Cerebellar cortex (tissue), 1 donor: ENCODE measurements around the gene TMEM167B.
"Not testable (repeated sequence)": the region's sequence is repeated elsewhere in the genome, so short reads cannot be mapped to it uniquely, and the experiment has no call there.

Source experiments
- DNase-seq: peaks from one replicate; pipeline ENCODE4 v3.0.0-alpha.2; 2015; ENCODE audit warnings: low spot score

Gene TMEM167B

DNA sequence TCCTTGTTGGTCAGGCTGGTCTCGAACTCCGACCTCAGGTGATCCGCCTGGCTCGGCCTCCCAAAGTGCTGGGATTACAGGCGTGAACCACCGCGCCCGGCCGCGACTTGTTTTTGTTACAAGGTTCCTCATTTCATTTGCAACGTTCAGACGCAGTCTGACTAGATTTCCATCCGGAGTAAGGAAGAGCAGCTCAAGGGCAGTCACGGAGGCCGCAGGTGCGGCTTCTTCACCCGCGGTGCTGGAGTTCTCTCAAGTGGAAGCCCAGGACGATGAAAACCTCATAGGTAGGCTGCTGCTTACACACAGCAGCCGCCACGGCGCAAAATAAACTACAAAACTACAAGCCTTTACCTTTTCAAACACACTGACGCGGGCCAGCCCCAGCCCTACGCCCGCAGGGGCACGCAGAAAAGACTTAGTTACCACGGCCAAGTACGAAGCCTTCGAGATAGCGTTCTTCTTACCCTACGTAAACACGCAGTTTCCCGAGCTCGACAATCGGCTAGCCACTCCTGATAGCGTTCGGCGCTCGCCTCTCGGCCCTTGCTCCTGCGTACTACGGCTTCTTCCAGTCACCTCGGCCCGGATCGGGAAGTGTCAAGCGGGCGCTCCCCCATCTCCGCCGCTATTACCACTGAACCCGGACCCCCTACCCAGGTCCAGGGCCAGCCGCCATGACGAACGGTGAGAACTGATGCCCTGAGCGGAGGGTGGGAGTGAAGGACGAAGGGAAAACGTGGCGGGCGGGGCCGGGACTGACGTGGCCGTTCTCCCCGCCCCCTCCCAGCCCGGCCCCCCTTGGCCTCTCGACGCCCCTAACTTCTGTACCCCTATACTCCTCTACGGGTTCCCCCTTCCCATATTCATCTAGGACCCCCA, at the start of gene TMEM167B:
TSS of gene TMEM167B (plus strand) at position 569 of the 882 bp plus-strand sequence. CDS start at position 678, 109 bp downstream.
- peak; percentile 97 for DNase-seq

DNA sequence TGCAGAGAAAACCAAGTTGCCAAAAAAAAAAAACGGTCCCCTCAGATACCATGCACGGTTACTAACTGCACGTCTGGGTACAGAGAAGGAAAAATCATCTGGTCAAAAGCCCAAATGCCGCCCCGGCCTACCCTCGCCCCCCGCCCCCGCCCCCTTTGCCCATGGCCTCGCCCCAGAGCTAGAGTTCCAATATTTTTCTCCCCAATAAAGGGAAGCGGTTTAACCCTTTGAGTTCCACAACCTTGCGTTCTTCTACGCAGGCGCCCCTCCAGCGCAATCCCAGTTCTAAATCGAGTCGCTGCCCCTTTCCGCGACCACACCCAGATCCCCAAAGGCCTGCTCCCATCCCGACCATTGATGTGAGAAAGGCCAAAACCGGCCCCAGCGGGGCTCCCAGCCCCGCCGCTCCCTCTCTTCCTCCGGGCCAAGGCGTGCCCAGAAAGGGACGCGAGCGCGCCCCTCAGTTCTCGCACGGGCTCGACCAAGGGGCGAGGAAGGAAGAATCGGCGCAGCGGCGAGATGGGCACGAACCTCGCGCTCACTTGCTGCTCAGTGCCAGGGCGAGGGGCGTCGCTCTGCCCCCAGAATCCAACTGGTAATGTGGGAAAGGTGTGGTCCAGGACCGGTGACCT, 49.5 kb upstream of the TMEM167B start:
- DNase-seq: peak; percentile 43

DNA sequence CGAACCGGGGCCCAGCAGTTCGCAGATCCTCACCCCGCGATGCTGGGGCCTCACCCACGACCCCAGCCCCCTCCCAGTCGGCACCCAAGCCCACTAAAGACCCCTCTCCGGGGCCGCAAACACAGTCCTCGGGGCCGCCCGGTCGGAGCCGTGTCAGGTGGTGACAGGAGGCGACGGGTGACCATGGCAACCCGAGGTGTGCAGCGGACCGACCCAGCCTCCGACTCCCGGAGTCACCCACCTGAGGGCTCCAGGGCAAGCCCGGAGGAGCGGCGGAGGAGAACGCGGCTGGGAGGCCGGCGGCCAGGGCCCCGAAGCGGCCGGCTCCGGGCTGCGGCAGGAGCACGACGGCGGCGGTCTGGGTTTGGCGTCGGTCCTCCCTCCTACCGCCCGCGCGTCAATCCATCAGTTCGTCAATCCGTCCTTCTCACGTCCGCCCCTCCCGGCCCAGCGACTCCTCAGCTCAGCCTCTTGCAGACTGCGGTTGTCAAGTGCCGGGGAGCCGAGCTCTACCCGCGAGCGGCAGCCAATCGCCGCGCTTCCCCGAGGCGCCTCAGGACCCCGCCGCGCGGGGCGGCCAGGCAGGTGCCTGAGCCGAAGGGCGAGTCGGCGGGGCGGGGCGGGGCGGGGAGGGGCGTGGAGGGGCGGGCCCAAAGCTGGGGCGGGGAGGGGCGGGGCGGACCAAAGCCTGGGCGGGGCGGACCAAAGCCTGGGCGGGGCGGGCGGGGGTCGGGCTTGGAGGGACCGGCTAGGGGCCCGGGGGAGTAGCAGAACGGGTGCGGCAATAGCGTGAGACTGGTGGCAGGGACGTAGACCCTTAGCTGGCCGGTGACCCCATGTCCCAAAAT, 48.7 kb upstream of the TMEM167B start, which contains the start of gene WDR47:
TSS of gene WDR47 (minus strand) at position 482 of the 848 bp plus-strand sequence. CDS start 18,590 bp downstream, outside the sequence.
- peak; percentile 97 for DNase-seq

DNA sequence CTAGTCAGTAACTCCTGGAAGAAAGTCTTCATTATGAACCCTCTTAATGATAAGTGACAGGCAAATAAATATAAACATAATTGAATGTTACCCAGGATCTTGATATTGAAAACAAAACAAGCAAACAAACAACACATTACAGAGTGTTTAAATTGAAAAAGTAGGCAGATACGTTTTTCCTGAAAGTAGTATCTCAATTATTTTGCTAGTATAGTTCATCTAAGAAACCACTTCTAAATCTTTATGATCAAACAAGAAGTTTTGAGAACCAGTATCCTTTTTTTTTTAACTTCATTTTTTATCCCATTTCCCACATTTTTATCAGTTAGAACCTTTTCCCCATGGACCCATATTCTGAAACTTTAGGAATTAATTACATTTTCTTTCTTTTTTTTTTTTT, 45.0 kb upstream of the TMEM167B start:
- DNase-seq: no peak

DNA sequence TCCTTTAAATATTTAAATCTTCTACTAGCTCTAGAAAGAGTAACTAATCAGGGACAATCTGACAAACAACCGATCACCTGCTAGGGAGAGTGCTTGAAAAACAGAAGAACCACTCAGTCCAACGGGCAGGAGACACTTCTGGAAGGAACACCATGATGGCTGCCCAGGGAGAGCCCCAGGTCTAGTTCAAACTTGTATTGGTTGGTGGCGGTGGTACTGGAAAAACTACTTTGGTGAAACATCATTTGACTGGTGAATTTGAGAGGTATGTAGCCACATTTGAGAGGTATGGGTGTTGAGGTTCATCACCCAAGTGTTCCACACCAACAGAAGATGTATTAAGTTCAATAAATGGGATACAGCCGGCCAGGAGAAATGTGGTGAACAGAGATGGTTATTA, 43.9 kb upstream of the TMEM167B start:
- no peak for DNase-seq

DNA sequence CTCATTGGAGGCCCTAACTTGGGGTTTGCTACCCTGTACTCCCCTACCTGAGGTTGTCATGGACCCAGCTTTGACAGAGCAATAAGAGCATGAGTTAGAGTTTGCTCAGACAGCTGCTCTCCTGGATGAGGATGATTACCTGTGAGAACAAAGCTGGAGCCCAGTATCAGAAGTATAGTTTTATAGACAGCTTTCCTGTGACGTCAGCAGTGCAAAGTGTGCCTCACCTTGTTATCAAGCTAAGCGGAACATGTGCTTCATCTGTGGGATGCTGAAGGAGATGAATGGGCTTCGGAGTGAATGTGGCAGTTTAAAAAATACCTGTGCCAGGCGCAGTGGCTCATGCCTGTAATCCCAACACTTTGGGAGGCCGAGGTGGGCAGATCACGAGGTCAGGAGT, 43.2 kb upstream of the TMEM167B start:
- no peak for DNase-seq

DNA sequence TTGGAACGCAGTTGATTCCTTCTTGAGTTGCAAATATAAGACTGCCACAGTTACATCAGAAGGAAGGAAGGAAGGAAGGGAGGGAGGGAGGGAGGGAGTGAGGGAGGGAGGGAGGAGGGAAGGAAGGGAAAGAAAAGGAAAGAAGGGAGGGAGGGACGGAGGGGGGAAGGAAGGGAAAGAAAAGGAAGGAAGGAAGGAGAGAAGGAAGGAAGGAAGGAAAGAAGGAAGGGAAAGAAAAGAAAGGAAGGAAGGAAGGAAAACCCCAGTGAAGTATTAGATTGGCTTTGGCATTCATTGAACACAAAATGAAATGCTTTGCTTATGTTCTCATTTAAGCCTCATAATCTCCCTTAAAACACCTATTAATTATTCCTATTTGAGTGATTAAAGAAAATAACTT, 42.2 kb upstream of the TMEM167B start:
- no peak for DNase-seq

DNA sequence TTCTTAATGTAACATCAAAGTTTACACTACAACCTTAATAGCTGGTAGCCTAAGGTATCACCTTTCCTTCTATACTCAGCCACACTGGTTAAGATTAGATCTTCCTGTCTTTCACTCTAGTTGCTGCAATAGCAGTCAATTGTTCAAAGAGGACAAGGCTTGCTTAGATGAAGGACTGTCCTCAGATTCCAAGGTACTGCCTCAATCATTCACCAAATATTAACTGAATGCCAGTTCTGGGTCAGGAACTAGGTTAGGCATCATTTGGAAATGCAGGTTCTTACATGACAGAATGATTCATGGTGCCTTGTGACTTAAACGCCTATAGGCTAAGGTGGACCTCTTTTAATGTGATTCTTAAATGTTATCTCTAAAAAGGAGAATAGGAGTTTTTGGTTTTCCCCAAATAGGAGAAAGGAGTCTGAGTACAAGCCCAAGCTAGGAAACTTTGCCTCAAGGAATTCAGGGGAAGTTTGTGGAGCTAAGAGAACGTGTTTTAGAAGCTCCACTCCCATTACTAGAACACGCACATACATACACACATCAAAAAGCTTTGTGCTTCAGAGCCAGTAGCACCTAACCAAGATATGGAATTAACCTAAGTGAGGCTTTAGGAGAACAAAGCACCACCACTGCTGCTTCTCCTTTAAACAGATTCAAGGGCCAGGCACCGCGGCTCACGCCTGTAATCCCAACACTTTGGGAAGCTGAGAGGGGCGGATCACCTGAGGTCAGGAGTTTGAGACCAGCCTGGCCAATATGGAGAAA, 40.2 kb upstream of the TMEM167B start:
- no peak for DNase-seq

DNA sequence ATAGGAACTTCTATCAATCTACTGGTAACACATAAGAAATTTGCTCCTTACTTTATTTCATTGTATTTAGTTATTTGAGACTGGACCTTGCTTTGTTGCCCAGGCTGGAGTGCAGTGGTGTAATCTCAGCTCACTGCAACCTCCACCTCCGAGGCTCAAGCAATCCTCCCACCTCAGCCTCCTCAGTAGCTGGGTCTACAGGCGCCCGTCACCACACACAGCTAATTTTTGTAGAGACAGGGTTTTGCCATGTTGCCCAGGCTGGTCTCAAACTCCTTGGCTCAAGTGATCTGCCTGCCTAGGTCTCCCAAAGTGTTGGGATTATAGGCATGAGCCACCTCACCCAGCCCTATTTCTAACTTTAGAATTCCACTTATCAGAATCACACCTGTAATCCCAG, 38.4 kb upstream of the TMEM167B start:
- DNase-seq: not testable (repeated sequence)

DNA sequence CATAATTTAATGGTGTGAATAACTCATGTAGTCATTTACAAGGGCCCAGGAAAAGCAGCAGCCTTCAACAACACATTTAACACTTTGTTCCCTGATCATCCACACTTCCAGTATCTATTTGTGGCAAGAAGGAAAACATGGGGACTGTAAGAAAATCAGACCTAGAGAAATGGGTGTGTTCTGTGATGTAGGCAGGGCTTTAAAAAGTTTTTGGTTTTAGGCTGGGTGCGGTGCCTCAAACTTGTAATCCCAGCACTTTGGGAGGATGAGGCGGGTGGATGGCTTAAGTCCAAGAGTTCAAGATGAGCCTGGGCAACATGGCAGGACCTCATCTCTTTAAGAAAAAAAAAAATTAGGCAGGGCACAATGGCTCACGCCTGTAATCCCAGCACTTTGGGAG, 34.5 kb upstream of the TMEM167B start:
- DNase-seq: no peak

DNA sequence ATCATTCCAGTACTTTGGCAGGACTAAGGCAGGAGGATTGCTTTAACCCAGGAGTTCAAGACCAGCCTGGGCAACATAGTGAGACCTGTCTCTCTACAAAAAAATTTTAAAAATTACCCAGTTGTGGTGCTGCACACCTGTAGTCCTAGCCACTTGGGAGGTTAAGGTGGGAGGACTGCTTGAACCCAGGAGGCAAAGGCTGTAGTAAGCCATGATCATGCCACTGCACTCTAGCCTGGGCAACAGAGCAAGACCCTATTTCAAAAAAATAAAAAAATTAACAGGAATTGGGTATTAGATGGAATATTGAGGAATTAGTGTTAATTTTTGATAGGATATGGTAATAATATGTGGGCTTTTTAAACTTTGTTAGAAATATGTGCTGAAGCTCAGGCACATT, 31.5 kb upstream of the TMEM167B start:
- DNase-seq: no peak

DNA sequence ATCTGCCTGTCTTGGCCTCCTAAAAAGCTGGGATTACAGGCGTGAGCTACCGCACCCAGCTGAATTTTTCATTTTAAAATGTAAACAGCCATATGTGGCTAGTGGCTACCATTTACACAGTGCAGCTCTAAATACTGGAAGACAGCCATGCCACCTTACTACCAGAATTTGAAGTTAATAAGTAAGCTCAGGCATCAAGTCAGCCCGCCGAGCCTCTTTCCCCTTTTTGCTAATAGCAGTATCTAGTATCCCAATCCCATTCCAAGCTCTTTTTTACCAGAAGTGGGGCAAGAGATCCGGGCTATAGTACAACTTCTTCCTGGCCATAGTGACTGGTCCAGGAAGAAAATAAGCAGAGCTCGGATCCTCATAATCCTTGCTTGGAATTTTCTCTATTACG, 29.9 kb upstream of the TMEM167B start:
- no peak for DNase-seq

DNA sequence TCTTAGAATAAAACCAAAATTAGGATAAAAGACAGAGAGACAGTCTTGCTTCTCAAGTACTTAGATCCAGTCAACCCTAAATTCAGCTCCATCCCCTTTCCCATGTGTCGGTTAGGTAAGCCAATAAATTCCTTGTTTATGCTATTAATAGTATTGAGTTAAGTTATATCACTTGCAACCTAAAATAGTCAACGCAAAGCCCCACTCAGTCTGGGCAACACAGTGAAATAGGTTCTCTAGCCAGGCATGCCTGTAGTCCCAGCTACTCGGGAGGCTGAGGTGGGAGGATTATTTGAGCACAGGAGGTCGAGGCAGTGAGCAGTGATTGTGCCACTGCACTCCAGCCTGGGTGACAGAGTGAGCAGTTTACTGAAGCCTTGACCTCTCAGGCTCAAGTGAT, 29.4 kb upstream of the TMEM167B start:
- no peak for DNase-seq

DNA sequence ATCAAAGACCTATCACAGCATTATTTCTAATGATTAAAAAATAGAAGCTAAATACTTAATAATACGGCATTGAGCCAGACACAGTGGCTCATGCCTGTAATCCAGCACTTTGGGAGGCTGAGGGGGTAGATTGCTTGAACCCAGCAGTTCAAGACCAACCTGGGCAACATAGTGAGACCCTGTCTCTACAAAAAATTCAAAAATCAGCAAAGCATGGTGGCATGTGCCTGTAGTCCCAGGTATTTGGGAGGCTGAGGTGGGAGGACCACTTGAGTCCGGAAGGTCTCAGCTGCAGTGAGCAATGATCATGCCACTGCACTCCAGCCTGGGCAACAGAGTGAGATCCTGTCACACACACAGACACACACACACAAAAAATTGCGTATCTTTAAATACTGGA, 25.4 kb upstream of the TMEM167B start:
- no peak for DNase-seq

DNA sequence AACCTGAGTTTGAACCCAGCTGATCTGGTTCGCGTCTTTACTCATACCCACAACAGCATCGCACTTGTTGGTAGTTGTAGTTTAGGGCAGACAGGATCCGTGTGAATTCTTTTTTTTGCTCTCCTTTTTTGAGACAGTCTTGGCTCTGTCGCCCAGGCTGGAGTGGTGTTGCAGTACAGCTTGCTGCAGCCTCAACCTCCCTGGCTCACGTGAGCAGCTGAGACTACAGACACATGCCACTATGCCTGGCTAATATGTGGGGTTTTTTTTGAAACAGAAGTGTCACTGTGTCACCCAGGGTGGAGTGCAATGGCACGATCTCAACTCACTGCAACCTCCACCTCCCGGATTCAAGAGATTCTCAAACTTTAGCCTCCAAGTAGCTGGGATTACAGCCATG, 22.7 kb upstream of the TMEM167B start:
- no peak for DNase-seq

DNA sequence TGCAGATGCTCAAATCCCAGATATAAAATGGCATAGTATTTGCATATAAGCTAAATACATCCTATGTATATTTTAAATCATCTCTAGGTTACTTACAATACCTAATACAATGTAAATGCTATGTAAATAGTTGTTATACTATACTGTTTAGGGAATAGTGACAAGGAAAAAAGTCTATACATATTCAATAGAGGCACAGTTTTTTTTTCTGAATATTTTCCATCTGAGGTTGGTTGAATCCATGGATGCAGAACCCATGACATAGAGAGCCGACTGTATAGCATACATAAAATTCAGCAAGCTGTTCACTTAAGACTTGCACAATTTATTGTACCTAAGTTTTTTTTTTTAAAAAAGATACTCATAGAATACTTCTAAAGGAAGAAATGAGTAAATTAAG, 21.3 kb upstream of the TMEM167B start:
- DNase-seq: no peak

DNA sequence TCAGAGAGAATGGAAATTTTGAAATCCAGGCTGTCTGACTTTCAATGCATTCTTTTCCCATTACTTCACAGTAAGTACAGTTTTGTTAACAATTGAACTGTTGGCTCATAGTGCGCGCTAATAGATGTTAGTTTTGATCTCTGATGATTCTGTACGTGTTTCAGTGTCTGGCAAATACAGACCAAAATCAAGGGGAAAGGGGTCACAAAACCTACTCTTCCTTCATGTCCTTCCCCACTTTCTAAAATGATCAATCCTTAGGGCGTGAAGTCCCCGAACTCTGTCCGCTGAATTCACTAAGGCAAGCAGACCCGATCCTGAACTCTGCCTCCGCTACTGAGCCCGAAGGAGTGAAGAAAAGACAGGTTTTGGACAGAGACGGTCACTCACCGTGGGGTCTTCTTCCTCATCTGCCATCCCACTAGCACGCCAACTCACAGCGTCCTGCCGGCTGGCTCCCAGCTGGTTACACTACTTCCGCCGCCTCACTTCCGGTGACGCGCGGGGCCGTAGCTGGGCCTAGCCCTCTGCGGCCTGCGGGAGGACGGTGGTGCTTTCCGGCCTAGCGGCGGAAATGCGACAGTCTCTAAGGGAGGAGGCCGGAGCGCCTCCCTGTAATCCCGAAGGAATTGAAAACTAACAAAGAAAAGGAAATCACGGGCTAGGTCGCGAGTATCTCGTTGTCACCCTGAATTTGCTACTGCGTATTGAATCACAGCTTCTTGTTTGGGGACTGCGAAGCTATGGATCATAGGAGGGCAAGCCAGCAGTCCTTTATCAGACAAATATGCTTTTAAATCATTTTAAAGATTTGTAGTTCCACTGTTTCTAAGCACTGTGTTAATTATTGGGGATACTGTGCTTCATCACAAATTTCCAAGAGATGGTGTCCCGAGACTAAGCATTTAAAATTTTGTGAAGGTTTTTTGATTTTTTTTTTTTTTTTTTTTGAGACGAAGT, 14.8 kb upstream of the TMEM167B start, which contains the start of gene TAF13:
TSS of gene TAF13 (minus strand) at position 473 of the 960 bp plus-strand sequence. CDS start at position 417, 56 bp downstream.
- peak; percentile 96 for DNase-seq

DNA sequence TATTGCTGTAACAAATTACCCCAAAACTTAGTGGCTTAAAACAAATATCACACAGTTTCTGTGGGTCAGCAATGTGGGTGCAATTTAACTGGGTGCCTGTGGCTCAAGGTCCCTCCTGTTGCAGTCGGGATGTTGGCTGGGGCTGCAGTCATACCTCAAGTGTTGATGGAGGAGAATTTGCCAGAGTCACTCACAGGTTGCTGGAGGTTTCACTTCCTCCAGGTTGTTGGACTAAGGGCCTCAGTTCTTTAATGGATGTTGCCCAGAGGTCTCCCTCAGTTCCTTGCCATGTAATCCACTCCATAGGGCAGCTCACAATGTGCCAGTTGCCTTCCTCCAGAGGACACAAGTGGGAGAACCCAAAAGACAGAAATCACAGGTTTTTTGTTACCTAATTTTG, 12.2 kb upstream of the TMEM167B start:
- no peak for DNase-seq

DNA sequence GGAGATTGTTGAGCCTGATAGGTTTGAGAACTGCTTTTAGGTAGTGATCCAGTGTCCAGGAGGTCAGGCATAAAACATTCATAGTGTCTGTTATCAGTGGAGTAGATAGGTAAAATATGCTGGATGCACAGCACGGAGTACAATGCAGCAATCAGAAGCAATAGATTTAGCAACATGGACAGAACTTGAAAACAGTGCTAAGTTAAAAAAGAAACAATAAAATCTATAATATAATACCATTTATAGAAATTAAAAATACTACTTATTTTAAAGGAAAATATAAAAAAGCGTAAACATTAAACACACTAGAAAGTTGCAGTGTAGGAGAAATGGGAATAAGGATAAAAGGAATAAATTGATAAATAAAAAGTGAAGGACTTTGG, 11.3 kb upstream of the TMEM167B start:
- no peak for DNase-seq

DNA sequence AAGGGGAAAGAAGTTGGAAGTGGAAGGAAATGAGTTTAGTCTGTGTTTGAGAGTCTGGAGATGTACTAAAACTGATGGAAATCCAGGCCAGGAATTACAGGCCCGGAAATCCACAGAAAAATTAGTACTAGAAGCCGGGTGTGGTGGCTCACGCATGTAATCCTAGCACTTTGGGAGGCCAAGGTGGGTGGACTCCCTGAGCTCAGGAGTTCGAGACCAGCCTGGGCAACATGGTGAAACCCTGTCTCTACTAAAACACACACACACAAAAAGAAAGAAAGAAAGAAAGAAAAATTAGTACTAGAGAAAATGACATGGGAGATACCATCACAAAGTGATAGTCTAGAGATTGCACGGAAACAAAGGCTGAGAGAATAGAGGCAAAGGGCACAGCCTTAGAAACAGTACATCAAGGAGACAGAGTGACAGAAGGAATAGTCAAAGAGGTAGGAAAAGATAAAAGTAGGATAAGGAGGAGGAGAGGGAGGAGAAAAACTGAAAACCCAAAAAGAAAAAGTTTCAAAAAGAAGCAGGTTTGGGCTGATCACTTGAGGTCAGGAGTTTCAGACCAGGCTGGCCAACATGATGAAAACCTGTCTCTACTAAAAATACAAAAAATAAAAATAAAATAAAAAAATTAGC, 10.0 kb upstream of the TMEM167B start:
- DNase-seq: no peak
